Small intestine (tissue), 7 donors: Measurements from ENCODE around the gene IFT52. TPM values are rescaled to one million over a fixed set of nuclear protein-coding genes. Genes with fewer than 3 reads are reported as not detected.
A peak's percentile ranks its signal among the peaks of the same experiment; 100 is the strongest.

ENCODE experiments used
- DNase-seq, 2 donors: peaks; one replicate each; pipeline versions ENCODE4 v3.0.0 to v3.0.0-alpha.2; 2013
- FAIRE-seq: peaks from 2 replicates; lab custom pipeline; 2012; peaks lifted over from hg19 to GRCh38; lab: Jason Lieb, UNC
- H3K27ac ChIP-seq, 3 donors: one replicate each; pipeline ENCODE4 v1.5.1; 2013; ENCODE audit warnings: low read length in 2 of 3, mild to moderate bottlenecking in 2 of 3, control low read depth in 1 of 3, inconsistent platforms in 1 of 3, low read depth in 1 of 3, moderate library complexity in 1 of 3
- H3K27me3 ChIP-seq, 3 donors: one replicate each; pipeline ENCODE4 v1.6.1; 2013; ENCODE audit warnings: low read length in 3 of 3, inconsistent platforms in 1 of 3; ENCODE audit not compliant: control insufficient read depth in 3 of 3, insufficient read depth in 3 of 3
- H3K36me3 ChIP-seq, 3 donors: one replicate each; pipeline ENCODE4 v1.6.1; 2013; ENCODE audit warnings: low read length in 3 of 3, inconsistent platforms in 1 of 3, low read depth in 1 of 3, mild to moderate bottlenecking in 1 of 3, moderate library complexity in 1 of 3; ENCODE audit not compliant: control insufficient read depth in 3 of 3, insufficient read depth in 2 of 3
- H3K4me1 ChIP-seq, 3 donors: one replicate each; pipeline ENCODE4 v1.6.1; 2013; ENCODE audit warnings: low read length in 2 of 3, inconsistent platforms in 1 of 3, low read depth in 1 of 3, mild to moderate bottlenecking in 1 of 3, moderate library complexity in 1 of 3; ENCODE audit not compliant: control insufficient read depth in 3 of 3, insufficient read depth in 2 of 3
- H3K4me3 ChIP-seq, 3 donors: one replicate each; pipeline ENCODE4 v1.5.1; 2013; ENCODE audit warnings: low read length in 3 of 3, control low read depth in 1 of 3, inconsistent platforms in 1 of 3, low read depth in 1 of 3, mild to moderate bottlenecking in 1 of 3, moderate library complexity in 1 of 3
- H3K9me3 ChIP-seq, 2 donors: one replicate each; pipeline ENCODE4 v1.6.1; 2013; ENCODE audit warnings: low read depth in 1 of 2, low read length in 1 of 2; ENCODE audit not compliant: control insufficient read depth in 2 of 2, insufficient read depth in 1 of 2
- WGBS, 3 donors: extraction: QIAGEN DNeasy Blood & Tissue Kit; methylation state at CpG; one replicate each; pipeline ENCODE4 v1.1.7; 2013; 5-methylcytosine and 5-hydroxymethylcytosine counted together
- polyA plus RNA-seq, 4 donors: library from polyadenylated mRNA; stranded (reverse) in 3 of 4; unstranded in 1 of 4; fragments of 200-250 nt in 3 of 4; fragments of 120-200 nt in 1 of 4; gene quantifications; one replicate each; pipeline versions ENCODE4 v1.2.1 to v1.2.3, GENCODE V29; 2013
- donor health status: healthy with polysubstance abuse.
- donor health status: control.
- donor health status: control.
- donor health status: Bipolar disorder and iron deficiency.
- donor health status: healthy.

IFT52 gene
- polyA plus RNA-seq, 4 donors, result 9.6 to 44.7 (median 13.2) TPM

DNA sequence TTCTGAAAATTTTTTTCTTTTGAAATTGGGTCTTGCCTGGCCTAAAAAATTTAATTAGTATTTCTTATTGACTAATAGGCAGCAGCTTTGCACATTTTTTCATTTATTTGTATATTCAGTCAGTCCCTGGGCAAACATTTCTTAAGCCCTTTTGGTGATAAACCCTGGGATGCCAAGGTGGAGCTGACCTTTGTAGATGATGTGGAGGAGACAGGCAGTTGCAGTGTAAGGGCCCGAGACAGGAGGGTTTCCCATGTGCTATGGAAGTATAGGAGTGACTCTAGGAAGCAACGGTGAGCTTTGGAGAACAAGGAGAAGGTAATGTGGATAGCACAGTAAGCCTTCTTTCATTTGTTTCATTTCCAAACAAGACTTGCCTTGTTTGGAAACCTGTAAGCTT, 79.7 kb downstream of the IFT52 start:
- Histone ChIP-seq H3K36me3 (peaks cover 0 to 5% (median 0%) of the 10 kb centered on the region in 3 donors), H3K4me3 (no peak overlapping the region), H3K4me1 (peaks cover 3 to 6% (median 6%) of the 10 kb centered on the region in 3 donors), H3K27ac (no peak overlapping the region), H3K27me3 (peaks cover 0 to 5% (median 3%) of the 10 kb centered on the region in 3 donors), H3K9me3 (no peaks in the 10 kb centered on the region)
- FAIRE-seq, result no peak
- WGBS, 3 donors, result 86 to 94% (median 89%) methylated on average over 2 of the region's 2 CpGs
- DNase-seq, result no peak

DNA sequence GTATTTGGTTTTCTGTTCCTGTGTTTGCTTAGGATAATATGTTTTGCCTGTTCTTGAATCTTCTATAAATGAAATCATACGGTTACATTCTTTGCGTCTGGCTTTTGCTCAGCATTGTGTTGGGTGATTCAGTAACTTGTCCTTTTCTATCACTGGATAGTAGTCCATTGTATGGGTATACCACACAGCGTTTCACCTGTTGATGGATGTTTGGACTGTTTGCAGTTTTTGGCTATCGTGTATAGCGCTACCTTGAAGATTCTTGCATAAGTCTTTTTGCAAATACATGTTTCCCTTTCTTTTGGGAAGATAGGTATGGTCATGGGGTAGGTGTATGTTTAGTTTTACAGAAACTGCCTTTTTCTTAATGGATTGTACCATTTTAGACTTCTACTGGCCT, 85.6 kb downstream of the IFT52 start:
- no peaks in the 10 kb centered on the region for H3K4me1 ChIP-seq
- H3K36me3 ChIP-seq, result peaks cover 0 to 5% (median 0%) of the 10 kb centered on the region in 3 donors
- no peak overlapping the region for H3K4me3 ChIP-seq
- FAIRE-seq (no peak), DNase-seq (no peak)
- no peak overlapping the region for H3K27ac ChIP-seq
- H3K9me3 ChIP-seq, result no peaks in the 10 kb centered on the region
- no peaks in the 10 kb centered on the region for H3K27me3 ChIP-seq
- WGBS, 3 donors, result 94 to 95% (median 95%) methylated on average over 5 of the region's 5 CpGs

- Histone ChIP-seq H3K27me3 (no peaks in the 10 kb centered on the region), H3K27ac (peak overlapping the region in 1 of 3 donors; percentile 86), H3K4me1 (no peaks in the 10 kb centered on the region), H3K36me3 (peaks cover 0 to 2% (median 0%) of the 10 kb centered on the region in 3 donors), H3K4me3 (no peak overlapping the region), H3K9me3 (no peaks in the 10 kb centered on the region)
- no peak for FAIRE-seq
- DNase-seq, result no peak
- WGBS, 3 donors, result 86 to 88% (median 88%) methylated on average over 7 of the region's 7 CpGs
Observed at GRCh38 chr20:43680981-43681380, 90.2 kb downstream of the IFT52 start.

DNA sequence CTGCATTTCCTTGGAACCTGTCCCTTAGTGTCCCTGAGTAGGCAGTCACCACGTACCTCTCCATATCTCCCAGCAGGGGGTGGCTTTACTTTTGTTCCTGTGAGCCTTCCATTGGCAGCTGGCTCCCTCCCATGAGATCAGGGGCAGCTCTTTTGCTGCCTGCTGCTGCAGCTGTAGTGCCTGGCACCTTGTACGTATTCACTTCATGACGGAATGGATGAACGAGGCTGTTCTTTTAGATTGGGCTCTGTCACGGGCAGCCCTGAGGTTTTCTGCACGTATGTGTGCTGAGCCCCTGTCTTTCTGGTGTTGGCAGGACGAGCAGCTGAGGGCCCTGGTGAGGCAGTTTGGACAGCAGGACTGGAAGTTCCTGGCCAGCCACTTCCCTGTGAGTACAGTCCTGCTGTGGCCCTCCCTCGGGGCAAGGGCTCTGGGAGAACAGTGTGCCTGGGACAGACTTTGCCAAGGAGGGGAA, 90.8 kb downstream of the IFT52 start:
- no peak for FAIRE-seq

DNA sequence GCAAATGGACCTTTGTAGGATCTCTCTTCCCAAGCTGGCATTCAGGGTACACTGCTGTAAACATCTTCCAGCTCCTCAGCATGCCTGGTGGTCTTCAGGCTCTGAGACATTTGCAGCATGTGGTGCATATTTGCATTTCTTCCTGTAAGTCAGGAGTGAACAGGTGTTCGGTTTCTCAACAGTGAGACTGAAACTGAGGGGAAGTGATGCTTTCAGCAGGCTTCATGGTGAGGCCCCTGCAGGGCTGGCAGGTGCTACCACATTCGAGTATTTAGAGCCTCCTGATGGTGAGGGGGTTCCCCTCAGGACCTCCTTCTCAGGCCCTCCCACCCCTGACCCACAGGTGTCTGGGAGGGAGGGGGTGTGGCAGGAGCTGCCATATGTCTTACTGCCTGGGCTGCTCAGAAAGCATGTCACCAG, 91.3 kb downstream of the IFT52 start:
- H3K27ac ChIP-seq, result peak overlapping the region in 1 of 3 donors; percentile 86
- H3K4me1 ChIP-seq, result no peaks in the 10 kb centered on the region
- no peak overlapping the region for H3K4me3 ChIP-seq
- no peak for FAIRE-seq
- H3K27me3 ChIP-seq, result no peaks in the 10 kb centered on the region
- DNase-seq, result no peak
- H3K9me3 ChIP-seq, result no peaks in the 10 kb centered on the region
- peaks cover 0 to 2% (median 0%) of the 10 kb centered on the region in 3 donors for H3K36me3 ChIP-seq
- 49 to 64% (median 64%) methylated on average over 2 of the region's 2 CpGs for WGBS, 3 donors

More for the DNA sequence above, 90.8 kb downstream of the IFT52 start:
- Histone ChIP-seq H3K36me3 (peaks cover 0 to 2% (median 0%) of the 10 kb centered on the region in 3 donors), H3K27ac (peak overlapping the region in 1 of 3 donors; percentile 86), H3K4me1 (no peaks in the 10 kb centered on the region), H3K9me3 (no peaks in the 10 kb centered on the region), H3K4me3 (no peak overlapping the region), H3K27me3 (no peaks in the 10 kb centered on the region)
- DNase-seq, result no peak
- 70 to 83% (median 82%) methylated on average over 8 of the region's 8 CpGs for WGBS, 3 donors

GRCh38 chr20:43682446-43682845, 91.7 kb downstream of the IFT52 start:
- H3K36me3 ChIP-seq, result peaks cover 0 to 2% (median 0%) of the 10 kb centered on the region in 3 donors
- peak overlapping the region in 1 of 3 donors; percentile 83 for H3K27ac ChIP-seq
- FAIRE-seq (no peak), DNase-seq (no peak)
- H3K9me3 ChIP-seq, result no peaks in the 10 kb centered on the region
- no peaks in the 10 kb centered on the region for H3K4me1 ChIP-seq
- no peaks in the 10 kb centered on the region for H3K27me3 ChIP-seq
- WGBS, 3 donors, result 93 to 98% (median 96%) methylated on average over 9 of the region's 9 CpGs
- H3K4me3 ChIP-seq, result no peak overlapping the region

GRCh38 chr20:43686820-43687219, 96.1 kb downstream of the IFT52 start:
- Histone ChIP-seq H3K27me3 (no peaks in the 10 kb centered on the region), H3K4me3 (no peak overlapping the region), H3K9me3 (no peaks in the 10 kb centered on the region), H3K27ac (no peak overlapping the region), H3K36me3 (peaks cover 0 to 2% (median 0%) of the 10 kb centered on the region in 3 donors), H3K4me1 (no peaks in the 10 kb centered on the region)
- WGBS, 3 donors, result 94 to 96% (median 95%) methylated on average over 13 of the region's 13 CpGs
- FAIRE-seq (no peak), DNase-seq (no peak)

- FAIRE-seq (no peak), DNase-seq (no peak)
- Histone ChIP-seq H3K27ac (no peak overlapping the region), H3K9me3 (no peaks in the 10 kb centered on the region), H3K27me3 (no peaks in the 10 kb centered on the region), H3K36me3 (no peaks in the 10 kb centered on the region), H3K4me3 (no peak overlapping the region), H3K4me1 (no peaks in the 10 kb centered on the region)
- 86 to 94% (median 89%) methylated on average over 4 of the region's 4 CpGs for WGBS, 3 donors
Observed at GRCh38 chr20:43689165-43689564, 98.4 kb downstream of the IFT52 start.
